ENCODE results near the gene PDE6D.
A peak's percentile ranks its signal among the peaks of the same experiment; 100 is the strongest.

The PDE6D gene

GRCh38 chr2:231780909-231781797, at the start of gene PDE6D:
TSS of gene PDE6D (minus strand) at chr2:231781282. CDS start at chr2:231781114, 168 bp downstream.
- Histone ChIP-seq H3K4me3 (ENCODE audit: low read length) (peak within 1 kb of the TSS; percentile 87), H3K36me3 (ENCODE audit: control insufficient read depth, insufficient read depth, low read length) (no peaks in the 10 kb centered on the region), H3K4me1 (ENCODE audit: control insufficient read depth, insufficient read depth, low read length) (peaks cover 4% of the 10 kb centered on the region), H3K9ac (ENCODE audit: low read length) (peak within 1 kb of the TSS; percentile 73), H3K9me3 (ENCODE audit: control insufficient read depth, low read length) (no peaks in the 10 kb centered on the region), H3K27me3 (ENCODE audit: control insufficient read depth, insufficient read depth, low read length) (no peaks in the 10 kb centered on the region)

GRCh38 chr2:231821908-231822307, 40.8 kb upstream of the PDE6D start:
- Histone ChIP-seq H3K4me3 (ENCODE audit: low read length) (no peak overlapping the region), H3K36me3 (ENCODE audit: control insufficient read depth, insufficient read depth, low read length) (no peaks in the 10 kb centered on the region), H3K9ac (ENCODE audit: low read length) (no peak overlapping the region), H3K27me3 (ENCODE audit: control insufficient read depth, insufficient read depth, low read length) (no peaks in the 10 kb centered on the region), H3K4me1 (ENCODE audit: control insufficient read depth, insufficient read depth, low read length) (no peaks in the 10 kb centered on the region), H3K9me3 (ENCODE audit: control insufficient read depth, low read length) (no peaks in the 10 kb centered on the region)

- H3K4me3 ChIP-seq (ENCODE audit: low read length), result no peak overlapping the region
- H3K27me3 ChIP-seq (ENCODE audit: control insufficient read depth, insufficient read depth, low read length), result no peaks in the 10 kb centered on the region
- no peak overlapping the region for H3K9ac ChIP-seq (ENCODE audit: low read length)
- no peaks in the 10 kb centered on the region for H3K4me1 ChIP-seq (ENCODE audit: control insufficient read depth, insufficient read depth, low read length)
- no peaks in the 10 kb centered on the region for H3K36me3 ChIP-seq (ENCODE audit: control insufficient read depth, insufficient read depth, low read length)
- no peaks in the 10 kb centered on the region for H3K9me3 ChIP-seq (ENCODE audit: control insufficient read depth, low read length)
These were observed 39.8 kb upstream of the PDE6D start for GRCh38 chr2:231820786-231821303.

- Histone ChIP-seq H3K36me3 (ENCODE audit: control insufficient read depth, insufficient read depth, low read length) (no peaks in the 10 kb centered on the region), H3K4me3 (ENCODE audit: low read length) (no peak overlapping the region), H3K9ac (ENCODE audit: low read length) (no peak overlapping the region), H3K4me1 (ENCODE audit: control insufficient read depth, insufficient read depth, low read length) (no peaks in the 10 kb centered on the region), H3K9me3 (ENCODE audit: control insufficient read depth, low read length) (no peaks in the 10 kb centered on the region), H3K27me3 (ENCODE audit: control insufficient read depth, insufficient read depth, low read length) (no peaks in the 10 kb centered on the region)
These were observed 38.5 kb upstream of the PDE6D start for GRCh38 chr2:231819447-231820042.

GRCh38 chr2:231816327-231817026, 35.4 kb upstream of the PDE6D start:
- Histone ChIP-seq H3K36me3 (ENCODE audit: control insufficient read depth, insufficient read depth, low read length) (no peaks in the 10 kb centered on the region), H3K4me3 (ENCODE audit: low read length) (no peak overlapping the region), H3K9me3 (ENCODE audit: control insufficient read depth, low read length) (no peaks in the 10 kb centered on the region), H3K9ac (ENCODE audit: low read length) (no peak overlapping the region), H3K4me1 (ENCODE audit: control insufficient read depth, insufficient read depth, low read length) (no peaks in the 10 kb centered on the region), H3K27me3 (ENCODE audit: control insufficient read depth, insufficient read depth, low read length) (no peaks in the 10 kb centered on the region)

- H3K36me3 ChIP-seq (ENCODE audit: control insufficient read depth, insufficient read depth, low read length), result peaks cover 5% of the 10 kb centered on the region
These were observed 29.8 kb upstream of the PDE6D start for GRCh38 chr2:231810905-231811304.

GRCh38 chr2:231807020-231807419, 25.9 kb upstream of the PDE6D start:
- no peaks in the 10 kb centered on the region for H3K4me1 ChIP-seq (ENCODE audit: control insufficient read depth, insufficient read depth, low read length)
- H3K27me3 ChIP-seq (ENCODE audit: control insufficient read depth, insufficient read depth, low read length), result no peaks in the 10 kb centered on the region
- no peak overlapping the region for H3K4me3 ChIP-seq (ENCODE audit: low read length)
- peaks cover 8% of the 10 kb centered on the region for H3K36me3 ChIP-seq (ENCODE audit: control insufficient read depth, insufficient read depth, low read length)
- H3K9ac ChIP-seq (ENCODE audit: low read length), result no peak overlapping the region
- H3K9me3 ChIP-seq (ENCODE audit: control insufficient read depth, low read length), result no peaks in the 10 kb centered on the region

More at GRCh38 chr2:231810905-231811304, 29.8 kb upstream of the PDE6D start:
- Histone ChIP-seq H3K9ac (ENCODE audit: low read length) (no peak overlapping the region), H3K4me3 (ENCODE audit: low read length) (no peak overlapping the region), H3K9me3 (ENCODE audit: control insufficient read depth, low read length) (no peaks in the 10 kb centered on the region), H3K27me3 (ENCODE audit: control insufficient read depth, insufficient read depth, low read length) (no peaks in the 10 kb centered on the region), H3K4me1 (ENCODE audit: control insufficient read depth, insufficient read depth, low read length) (no peaks in the 10 kb centered on the region)

GRCh38 chr2:231803501-231804138, 22.5 kb upstream of the PDE6D start:
- H3K9ac ChIP-seq (ENCODE audit: low read length), result no peak overlapping the region
- H3K27me3 ChIP-seq (ENCODE audit: control insufficient read depth, insufficient read depth, low read length), result no peaks in the 10 kb centered on the region
- H3K4me3 ChIP-seq (ENCODE audit: low read length), result no peak overlapping the region
- H3K36me3 ChIP-seq (ENCODE audit: control insufficient read depth, insufficient read depth, low read length), result peaks cover 10% of the 10 kb centered on the region
- no peaks in the 10 kb centered on the region for H3K4me1 ChIP-seq (ENCODE audit: control insufficient read depth, insufficient read depth, low read length)
- no peaks in the 10 kb centered on the region for H3K9me3 ChIP-seq (ENCODE audit: control insufficient read depth, low read length)

GRCh38 chr2:231800493-231801091, 19.5 kb upstream of the PDE6D start:
- no peaks in the 10 kb centered on the region for H3K9me3 ChIP-seq (ENCODE audit: control insufficient read depth, low read length)
- H3K4me3 ChIP-seq (ENCODE audit: low read length), result no peak overlapping the region
- no peak overlapping the region for H3K9ac ChIP-seq (ENCODE audit: low read length)
- peaks cover 3% of the 10 kb centered on the region for H3K4me1 ChIP-seq (ENCODE audit: control insufficient read depth, insufficient read depth, low read length)
- H3K27me3 ChIP-seq (ENCODE audit: control insufficient read depth, insufficient read depth, low read length), result no peaks in the 10 kb centered on the region
- H3K36me3 ChIP-seq (ENCODE audit: control insufficient read depth, insufficient read depth, low read length), result peaks cover 9% of the 10 kb centered on the region

- peaks cover 8% of the 10 kb centered on the region for H3K36me3 ChIP-seq (ENCODE audit: control insufficient read depth, insufficient read depth, low read length)
- no peak overlapping the region for H3K4me3 ChIP-seq (ENCODE audit: low read length)
- H3K9ac ChIP-seq (ENCODE audit: low read length), result no peak overlapping the region
- no peaks in the 10 kb centered on the region for H3K27me3 ChIP-seq (ENCODE audit: control insufficient read depth, insufficient read depth, low read length)
- no peaks in the 10 kb centered on the region for H3K9me3 ChIP-seq (ENCODE audit: control insufficient read depth, low read length)
- H3K4me1 ChIP-seq (ENCODE audit: control insufficient read depth, insufficient read depth, low read length), result peaks cover 8% of the 10 kb centered on the region
These were observed 14.6 kb upstream of the PDE6D start for GRCh38 chr2:231795525-231796327.

GRCh38 chr2:231794383-231794782, 13.3 kb upstream of the PDE6D start:
- Histone ChIP-seq H3K4me3 (ENCODE audit: low read length) (no peak overlapping the region), H3K27me3 (ENCODE audit: control insufficient read depth, insufficient read depth, low read length) (no peaks in the 10 kb centered on the region), H3K36me3 (ENCODE audit: control insufficient read depth, insufficient read depth, low read length) (peaks cover 8% of the 10 kb centered on the region), H3K4me1 (ENCODE audit: control insufficient read depth, insufficient read depth, low read length) (peaks cover 8% of the 10 kb centered on the region), H3K9me3 (ENCODE audit: control insufficient read depth, low read length) (no peaks in the 10 kb centered on the region), H3K9ac (ENCODE audit: low read length) (no peak overlapping the region)

Data from mucosa of stomach (tissue), 1 donor.